Lower lobe of right lung (tissue), 2 donors: ENCODE measurements around the gene MTX2. TPM values are rescaled to one million over a fixed set of nuclear protein-coding genes. Genes with fewer than 3 reads are reported as not detected.

ENCODE experiments used
- ATAC-seq, 2 donors: fragments of 200-7000 bp; cut with Tn5 transposase; one replicate each; pipeline ENCODE4 v1.9.1; 2020 to 2022; ENCODE audit warnings: mild to moderate bottlenecking in 2 of 2, moderate library complexity in 2 of 2
- DNase-seq: peaks from one replicate; pipeline ENCODE4 v3.0.0-alpha.2; 2020
- H3K27ac ChIP-seq: fragments of 200-600 bp; one replicate; pipeline ENCODE4 v1.8.0; 2022
- H3K27me3 ChIP-seq: fragments of 200-600 bp; one replicate; pipeline ENCODE4 v1.8.0; 2022; ENCODE audit warnings: low read depth
- H3K36me3 ChIP-seq: fragments of 200-600 bp; one replicate; pipeline ENCODE4 v1.8.0; 2022; ENCODE audit warnings: mild to moderate bottlenecking
- H3K4me1 ChIP-seq: fragments of 200-600 bp; one replicate; pipeline ENCODE4 v1.8.0; 2022
- H3K4me3 ChIP-seq: fragments of 200-600 bp; one replicate; pipeline ENCODE4 v1.8.0; 2022; ENCODE audit warnings: mild to moderate bottlenecking
- H3K9me3 ChIP-seq: fragments of 200-600 bp; one replicate; pipeline ENCODE4 v1.8.0; 2022
- CTCF ChIP-seq: fragments of 200-600 bp; IDR thresholded peaks from one replicate; pipeline ENCODE4 v1.8.0; 2022; ENCODE audit warnings: antibody characterized with exemption, mild to moderate bottlenecking
- intact Hi-C: fragments of 100-400 bp; cut with DNase I; formaldehyde crosslinking; loops from one replicate; pipeline ENCODE4 v1.11.0; 2022
- total RNA-seq: library from RNA; stranded (reverse); fragmentation: NEBNext Ultra II Directional; extraction: Animal tissue kit (Norgen Biotek cat#: 25700); gene quantifications from one replicate; pipeline ENCODE4 v1.2.1, GENCODE V29; 2021
- donor health status: DM: no; HTN: yes; CAD: no; lungs with severe emphysema.

Gene MTX2
- total RNA-seq, 1 donor from 2014 or later: 16.2 TPM

GRCh38 chr2:176383836-176384442 lies 114.7 kb downstream of the MTX2 start:
- Histone ChIP-seq H3K36me3 (no peaks in the 10 kb centered on the region), H3K27me3 (no peaks in the 10 kb centered on the region), H3K4me3 (no peak overlapping the region), H3K27ac (no peak overlapping the region), H3K9me3 (peaks cover 5% of the 10 kb centered on the region), H3K4me1 (no peaks in the 10 kb centered on the region)
- TF ChIP-seq CTCF: no peak
- intact Hi-C loops: no loop called here
- no peak for ATAC-seq
- no peak for DNase-seq

GRCh38 chr2:176385219-176385759 lies 116.0 kb downstream of the MTX2 start:
- Histone ChIP-seq H3K4me1 (no peaks in the 10 kb centered on the region), H3K4me3 (no peak overlapping the region), H3K27ac (no peak overlapping the region), H3K36me3 (no peaks in the 10 kb centered on the region), H3K9me3 (no peaks in the 10 kb centered on the region), H3K27me3 (no peaks in the 10 kb centered on the region)
- no peak for TF ChIP-seq CTCF
- DNase-seq (no peak), ATAC-seq (no peak)
- intact Hi-C loops: no loop called here

GRCh38 chr2:176385838-176386237 lies 116.6 kb downstream of the MTX2 start:
- H3K4me3 ChIP-seq: no peak overlapping the region
- intact Hi-C loops: no loop called here
- no peaks in the 10 kb centered on the region for H3K27me3 ChIP-seq
- no peaks in the 10 kb centered on the region for H3K4me1 ChIP-seq
- no peak overlapping the region for H3K27ac ChIP-seq
- TF ChIP-seq CTCF: no peak
- no peak for ATAC-seq
- H3K9me3 ChIP-seq: no peaks in the 10 kb centered on the region
- no peaks in the 10 kb centered on the region for H3K36me3 ChIP-seq
- no peak for DNase-seq

Other genes with a start within 250 kb of the MTX2 start
- gene EVX2, start 185.5 kb upstream of the MTX2 start, total RNA-seq: not detected
- gene HOXD13, start 176.7 kb upstream of the MTX2 start, total RNA-seq: not detected
- not detected for gene HOXD12, start 169.6 kb upstream of the MTX2 start, total RNA-seq
- gene HOXD11, start 162.2 kb upstream of the MTX2 start, total RNA-seq: not detected
- gene HOXD10, start 152.7 kb upstream of the MTX2 start, total RNA-seq: not detected
- gene HOXD9, start 146.7 kb upstream of the MTX2 start, total RNA-seq: 0.86 TPM
- gene HOXD8, start 139.7 kb upstream of the MTX2 start, total RNA-seq: 2.3 TPM
- 0.97 TPM for gene HOXD4, start 117.9 kb upstream of the MTX2 start, total RNA-seq
- gene HOXD3, start 112.1 kb upstream of the MTX2 start, total RNA-seq: 0.47 TPM
- gene HOXD1, start 80.8 kb upstream of the MTX2 start, total RNA-seq: 3.4 TPM